ENCODE data around the gene PARD3B. TPM values are rescaled to one million over a fixed set of nuclear protein-coding genes. Genes with fewer than 3 reads are reported as not detected.

The PARD3B gene
- total and polyA plus RNA-seq, 2 of the 4 experiments (the other 2 are of a cell fraction) = 3.3 to 15.6 TPM

- POLR2A ChIA-PET (ENCODE audit: unreplicated experiment) = no interaction called here
- TF ChIP-seq RAD21 (IDR thresholded peaks at IDR 0.05; ENCODE audit: low read length) = no peak
- TF ChIP-seq BHLHE40 (IDR thresholded peaks at IDR 0.05; ENCODE audit: low read depth, low read length) = peak; percentile 63
- no peak for TF ChIP-seq NFE2L2 (IDR thresholded peaks at IDR 0.05; ENCODE audit: low read depth, low read length)
- TF ChIP-seq CHD1 (IDR thresholded peaks at IDR 0.05; ENCODE audit: low read depth, low read length) = no peak
- TF ChIP-seq CEBPB (IDR thresholded peaks at IDR 0.05; ENCODE audit: low read depth, low read length) = no peak
- no peak for TF ChIP-seq MXI1 (IDR thresholded peaks at IDR 0.05; ENCODE audit: borderline replicate concordance, low read depth, low read length)
- H3K36me3 ChIP-seq (ENCODE audit: control insufficient read depth, insufficient read depth, low read length) = no peaks in the 10 kb centered on the region
- H2AK5ac ChIP-seq (ENCODE audit: low read depth, low read length) = no peak overlapping the region
- no peaks in the 10 kb centered on the region for H3K9me1 ChIP-seq (ENCODE audit: insufficient read depth, low read length)
- no peak overlapping the region for H2AK9ac ChIP-seq (replicated peaks; ENCODE audit: low read depth, low read length, poor library complexity)
- H2BK20ac ChIP-seq (ENCODE audit: low read depth, low read length) = no peak overlapping the region
- no peak overlapping the region for H3K4me3 ChIP-seq (ENCODE audit: insufficient read depth, low read depth, low read length)
- no peak overlapping the region for H3K4ac ChIP-seq (ENCODE audit: low read depth, low read length)
- DNase-seq (peak; percentile 60), ATAC-seq (ENCODE audit: low read depth) (no peak)
- H3K56ac ChIP-seq (ENCODE audit: extremely low read depth, insufficient read depth, low read length) = no peak overlapping the region
- H3K14ac ChIP-seq (replicated peaks; ENCODE audit: low read depth, low read length) = no peak overlapping the region
- in situ Hi-C loops (cut with MboI; ENCODE audit: low sequenced_read_pairs) = no loop called here
- dilution Hi-C loops (cut with HindIII; ENCODE audit: low sequenced_read_pairs, unreplicated experiment) = no loop called here
- no peak overlapping the region for H4K8ac ChIP-seq (ENCODE audit: low read depth in 2 of 2, low read length in 2 of 2)
- H2AFZ ChIP-seq (replicated peaks; ENCODE audit: low read length, poor library complexity) = no peak overlapping the region
- H4K5ac ChIP-seq (ENCODE audit: low read depth, low read length) = no peak overlapping the region
- H3K9me3 ChIP-seq (ENCODE audit: control insufficient read depth, insufficient read depth, low read length) = no peaks in the 10 kb centered on the region
- H3K18ac ChIP-seq (ENCODE audit: low read depth, low read length) = no peak overlapping the region
- 0 out of 2 replicates have a peak, but pooled peaks cover 1% of the 10 kb centered on the region for H3K4me1 ChIP-seq (ENCODE audit: control insufficient read depth, insufficient read depth, low read length)
- H3K79me1 ChIP-seq (ENCODE audit: low read depth in 1 of 2, low read length in 2 of 2) = no peaks in the 10 kb centered on the region; a peak in 1 of 4 replicates
- no peak overlapping the region for H2BK15ac ChIP-seq (ENCODE audit: low read depth, low read length)
- CTCF ChIA-PET = no interaction called here
- intact Hi-C loops (cut with micrococcal nuclease) = no loop called here
- H3K23ac ChIP-seq (ENCODE audit: low read depth, low read length) = no peak overlapping the region
- H4K91ac ChIP-seq (ENCODE audit: insufficient read depth, low read depth, low read length) = no peak overlapping the region
- H3K4me2 ChIP-seq (ENCODE audit: low read depth, low read length) = no peak overlapping the region
- no peak overlapping the region for H2BK120ac ChIP-seq (ENCODE audit: low read depth, low read length)
- peaks cover 2% of the 10 kb centered on the region; the same call in 1 of the 2 replicates for H3K27me3 ChIP-seq (ENCODE audit: control insufficient read depth, insufficient read depth, low read length)
- H4K20me1 ChIP-seq (ENCODE audit: insufficient read depth, low read length) = no peaks in the 10 kb centered on the region; the same call in 1 of the 2 replicates
- H3K27ac ChIP-seq (ENCODE audit: insufficient read depth, low read length) = no peak overlapping the region
- no peak overlapping the region for H2BK5ac ChIP-seq (ENCODE audit: low read depth, low read length, poor library complexity, severe bottlenecking)
- no peak overlapping the region for H3K9ac ChIP-seq (ENCODE audit: low read depth, low read length)
- BruUV-seq (replicated peaks) = no TSS peak
These were observed 826.9 kb downstream of the PARD3B start for GRCh38 chr2:205372141-205372540.
